HG02938 (cell line): ENCODE measurements around the gene RBM20.

ENCODE experiments used
- ATAC-seq: cut with Tn5 transposase; IDR thresholded peaks from one replicate; pipeline ENCODE4 v1.9.1; 2021; ENCODE audit warnings: mild to moderate bottlenecking, moderate library complexity; ENCODE audit not compliant: unreplicated experiment

The RBM20 gene

DNA sequence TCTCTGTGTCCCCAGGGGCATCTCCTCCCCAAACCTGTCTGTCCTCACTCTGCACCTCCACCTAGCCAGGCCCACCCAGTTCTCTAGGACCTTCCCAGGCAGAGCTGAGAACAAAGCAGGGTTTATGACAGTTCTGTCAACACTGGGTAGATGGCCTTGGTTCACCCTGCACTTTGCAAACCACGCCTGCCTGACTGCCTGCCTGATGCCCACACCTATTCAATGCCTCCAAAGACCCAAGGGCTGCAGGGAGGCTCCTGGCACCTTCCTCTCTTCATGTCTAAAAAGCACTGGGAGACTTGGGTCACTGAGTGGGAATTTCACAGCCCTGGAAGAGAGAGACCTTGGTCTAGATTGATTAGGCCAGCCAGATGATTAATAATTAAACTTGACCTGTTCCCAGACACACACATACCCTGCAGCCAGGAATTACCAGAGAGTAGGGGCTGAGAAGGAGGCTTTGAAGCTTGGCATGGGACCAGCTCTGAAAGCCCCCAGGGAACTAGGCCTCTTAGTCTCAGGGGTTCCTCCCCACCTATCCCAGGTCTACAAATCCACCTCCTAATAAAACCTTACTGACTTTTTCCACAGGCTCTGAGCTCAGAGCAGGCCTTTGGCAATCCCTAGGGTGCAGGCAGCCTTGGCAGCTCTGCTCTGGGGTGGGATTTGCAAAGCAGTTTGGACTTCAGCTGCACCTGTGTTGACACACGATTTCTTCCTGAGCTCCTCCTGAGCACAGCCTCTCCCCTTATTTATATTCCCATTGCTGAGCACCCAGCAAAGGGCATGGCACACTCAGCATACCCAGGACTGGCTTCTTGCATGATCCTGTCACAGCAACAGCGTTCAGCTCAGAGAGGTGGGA lies 201.9 kb downstream of the RBM20 start:
- no peak for ATAC-seq

GRCh38 chr10:110847374-110847773 lies 203.2 kb downstream of the RBM20 start:
- ATAC-seq: no peak

DNA sequence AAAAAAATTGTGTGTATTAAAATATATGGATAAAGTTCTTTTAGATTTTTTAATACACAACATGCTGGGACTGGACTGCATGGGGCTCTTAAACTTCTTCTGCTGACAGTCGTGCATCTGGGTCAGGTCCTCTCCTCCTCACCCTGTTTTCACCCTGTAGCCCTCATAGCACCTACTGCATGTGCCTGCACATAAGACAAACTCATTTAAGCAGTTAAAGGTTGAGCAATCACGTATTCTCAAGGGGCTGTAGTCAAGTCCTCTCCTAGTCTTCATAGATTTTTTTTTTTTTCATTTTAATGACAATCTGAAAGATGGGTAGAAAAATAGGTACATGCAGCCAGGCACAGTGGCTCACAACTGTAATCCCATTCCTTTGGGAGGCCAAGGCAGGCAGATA lies 204.0 kb downstream of the RBM20 start:
- no peak for ATAC-seq

DNA sequence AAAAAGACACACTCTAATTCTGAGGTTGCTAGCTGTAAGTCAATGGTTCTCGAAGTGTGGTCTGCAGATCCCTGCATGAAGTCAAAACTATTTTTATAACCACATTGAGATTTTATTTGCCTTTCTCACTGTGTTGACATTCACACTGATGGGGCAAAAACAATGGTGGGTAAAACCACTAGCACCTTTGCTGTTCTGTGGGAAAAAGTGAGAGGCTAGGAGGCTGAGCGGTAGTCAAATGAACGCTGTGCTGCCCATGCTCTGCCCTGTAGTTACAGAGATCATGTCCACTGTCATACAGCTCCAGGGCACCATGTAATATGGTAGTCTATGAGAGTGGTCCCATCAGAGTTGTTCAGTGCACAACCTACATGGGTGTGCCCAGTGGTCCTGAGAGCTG lies 206.0 kb downstream of the RBM20 start:
- no peak for ATAC-seq

DNA sequence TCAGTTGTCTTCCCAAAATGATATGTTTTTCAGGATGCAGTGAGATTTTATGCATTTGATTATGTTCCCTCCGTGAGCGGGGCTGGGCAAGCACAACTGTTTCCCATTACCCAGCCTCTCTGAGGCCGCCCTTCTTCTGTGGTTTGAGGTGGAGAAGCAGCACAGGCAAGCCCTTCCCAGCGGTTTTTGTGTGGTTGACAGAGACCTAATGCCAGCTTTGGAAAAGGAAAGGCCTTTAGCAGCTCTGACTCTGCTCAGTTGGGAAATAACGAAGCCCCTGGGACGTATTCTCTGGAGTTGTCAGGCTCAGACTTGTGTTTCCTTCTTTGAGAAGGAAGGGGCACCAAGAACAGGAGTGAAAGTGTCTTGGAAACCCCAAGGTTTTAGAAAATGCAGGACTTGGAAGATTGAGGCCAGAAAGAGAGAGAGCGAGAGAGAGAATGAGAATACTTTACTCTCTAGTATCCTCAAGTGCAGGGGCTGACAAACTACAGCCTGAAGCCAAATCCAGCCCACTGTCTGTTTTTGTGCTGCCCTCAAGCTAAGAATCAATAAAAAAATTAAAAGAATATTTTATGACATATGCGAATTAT lies 207.0 kb downstream of the RBM20 start:
- no peak for ATAC-seq

DNA sequence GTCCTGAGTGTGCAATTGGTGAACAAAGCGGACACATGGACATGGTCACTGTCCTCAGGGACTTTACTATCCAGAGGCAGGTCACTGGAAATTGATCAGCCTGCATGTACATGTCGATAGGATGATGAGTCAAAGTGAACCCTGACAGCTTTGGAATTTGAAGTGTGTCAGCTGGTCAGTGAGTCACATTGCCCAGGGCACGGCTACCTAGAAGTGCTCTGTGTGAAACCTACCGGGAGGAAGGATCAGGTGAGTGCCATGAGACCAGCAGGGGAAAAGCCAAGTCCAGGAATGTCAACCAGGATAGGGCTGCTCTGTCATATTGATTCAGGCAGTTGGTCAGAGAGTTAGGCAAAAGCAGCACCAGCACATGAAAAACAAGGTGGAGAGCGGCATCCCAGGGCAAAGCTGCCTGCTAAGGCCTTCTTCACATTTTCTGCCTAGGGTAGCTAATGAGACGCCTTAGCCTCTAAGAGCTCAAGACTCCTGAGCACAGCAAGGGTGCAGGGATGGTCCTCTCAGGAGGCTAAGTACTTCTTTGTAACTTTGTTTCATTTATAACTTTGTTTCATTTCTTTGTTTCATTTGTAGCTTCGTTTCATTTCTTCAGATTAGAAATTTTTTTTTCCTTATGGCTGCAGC lies 208.2 kb downstream of the RBM20 start:
- no peak for ATAC-seq

- ATAC-seq: no peak
Measured at GRCh38 chr10:110852947-110853346, 208.8 kb downstream of the RBM20 start.

DNA sequence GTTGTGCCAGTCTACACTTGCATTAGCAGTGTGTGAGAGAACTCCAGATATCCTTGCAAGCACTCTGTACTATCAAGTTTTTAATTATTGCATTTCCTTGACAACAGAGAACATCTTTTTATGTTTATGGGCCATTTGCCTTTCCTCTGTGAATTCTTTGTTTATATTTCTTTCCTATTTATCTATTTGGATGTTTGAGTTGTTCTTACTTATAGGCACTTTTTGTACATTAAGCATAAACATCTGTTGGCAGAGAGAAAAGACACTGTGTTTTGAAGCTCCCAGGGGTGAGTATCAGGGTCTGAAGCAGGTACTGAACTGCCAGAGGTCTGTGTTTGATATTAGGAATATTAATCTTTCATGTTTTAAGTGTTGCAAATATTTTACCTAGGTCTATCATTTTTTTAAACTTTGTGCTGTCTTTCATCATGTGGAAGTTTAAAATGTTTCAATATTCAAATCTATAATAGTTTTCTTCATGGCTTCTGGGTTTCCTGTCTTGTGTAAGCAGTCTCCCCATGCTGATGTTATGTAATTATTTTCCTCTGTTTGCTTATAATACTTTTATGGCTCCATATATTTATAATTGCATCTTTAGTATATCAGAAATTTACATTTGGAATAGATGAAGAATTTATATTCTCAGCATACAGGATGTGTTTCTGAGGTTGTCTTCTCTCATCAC lies 209.9 kb downstream of the RBM20 start:
- no peak for ATAC-seq

GRCh38 chr10:110857265-110858171 lies 213.4 kb downstream of the RBM20 start:
- ATAC-seq: peak; percentile 24

DNA sequence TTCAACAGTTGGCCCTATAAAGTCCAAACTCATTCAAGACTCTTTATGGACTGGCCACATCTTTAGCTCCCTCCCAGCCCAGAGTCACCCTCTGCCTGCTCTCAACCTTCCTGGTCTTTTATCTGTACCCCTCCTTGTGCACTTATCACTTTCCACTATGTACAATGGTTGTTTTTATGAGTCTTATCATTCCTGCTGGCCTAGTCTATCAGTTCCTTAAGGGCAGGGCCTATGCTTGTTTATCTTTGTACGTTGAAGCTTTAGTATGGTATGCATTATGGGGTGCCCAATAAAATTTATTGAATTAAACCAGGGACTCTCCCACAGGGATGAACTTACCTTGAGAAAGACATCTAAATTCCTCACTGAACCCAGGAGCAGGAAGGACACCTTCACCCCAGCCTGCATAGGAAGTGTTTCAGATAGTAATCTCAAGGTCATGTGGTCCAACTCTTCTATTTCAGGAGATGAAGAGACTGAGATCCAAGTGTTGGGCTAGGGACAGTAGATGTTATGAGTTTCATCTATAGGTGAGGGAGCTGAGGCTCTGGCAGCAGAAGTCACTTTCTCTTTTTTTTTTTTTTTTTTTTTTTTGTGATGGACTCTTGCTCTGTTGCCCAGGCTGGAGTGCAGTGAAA lies 214.3 kb downstream of the RBM20 start:
- ATAC-seq: no peak

GRCh38 chr10:110859206-110859972 lies 215.3 kb downstream of the RBM20 start:
- ATAC-seq: no peak

- no peak for ATAC-seq
Measured at GRCh38 chr10:110859973-110860376, 215.8 kb downstream of the RBM20 start.

DNA sequence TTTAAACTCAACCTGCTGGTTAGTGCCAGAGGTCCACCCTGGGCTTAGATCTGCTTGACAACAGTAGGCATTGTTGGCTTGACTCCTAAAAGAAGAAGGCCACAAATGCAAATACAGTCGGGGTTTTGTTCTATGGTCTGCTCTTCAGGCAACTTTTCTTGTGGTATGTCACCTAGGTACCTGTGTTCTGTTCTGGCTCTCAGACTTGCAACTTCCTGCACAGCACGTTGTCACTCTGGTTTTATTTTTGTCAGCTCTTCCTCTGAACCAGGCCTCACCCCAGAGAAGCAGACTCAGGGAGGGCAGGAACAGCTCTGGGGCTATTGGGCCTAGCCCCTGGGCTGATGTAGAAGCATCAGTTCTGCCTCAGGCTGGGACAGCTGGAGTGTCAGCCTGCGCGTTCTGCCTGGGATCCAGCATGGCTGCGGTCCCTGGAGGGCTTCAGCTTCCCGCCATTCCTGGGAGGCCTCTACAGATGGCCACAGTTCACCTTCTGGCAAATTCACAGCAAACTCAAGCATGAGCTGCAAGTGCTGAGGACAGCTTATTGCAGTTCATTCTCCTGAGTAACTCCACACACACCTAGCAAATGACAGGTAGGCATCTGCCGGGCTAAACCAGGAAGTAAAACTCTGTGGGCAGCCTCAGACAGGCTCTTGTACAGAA lies 216.6 kb downstream of the RBM20 start:
- peak; percentile 49 for ATAC-seq

GRCh38 chr10:110861476-110861875 lies 217.3 kb downstream of the RBM20 start:
- ATAC-seq: no peak

GRCh38 chr10:110861930-110862649 lies 218.0 kb downstream of the RBM20 start:
- ATAC-seq: no peak

DNA sequence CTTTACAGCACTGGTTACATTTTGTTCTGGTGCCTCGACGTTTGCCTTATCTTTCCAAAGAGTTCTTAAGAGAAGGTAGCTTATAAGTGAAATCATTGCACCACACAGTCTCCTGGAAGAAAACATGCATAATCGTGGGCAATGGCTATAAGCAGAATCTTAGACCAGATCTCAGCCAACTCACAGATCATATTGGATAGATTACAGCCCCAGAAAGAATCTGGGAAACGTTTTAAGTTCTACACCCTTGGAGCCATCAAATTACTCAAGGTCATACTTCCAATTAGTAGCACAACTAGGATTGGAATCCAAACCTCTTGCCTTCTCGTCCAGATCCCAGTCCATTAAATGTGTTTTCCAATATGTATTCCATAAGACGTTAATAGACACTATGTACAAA lies 218.8 kb downstream of the RBM20 start:
- ATAC-seq: no peak

DNA sequence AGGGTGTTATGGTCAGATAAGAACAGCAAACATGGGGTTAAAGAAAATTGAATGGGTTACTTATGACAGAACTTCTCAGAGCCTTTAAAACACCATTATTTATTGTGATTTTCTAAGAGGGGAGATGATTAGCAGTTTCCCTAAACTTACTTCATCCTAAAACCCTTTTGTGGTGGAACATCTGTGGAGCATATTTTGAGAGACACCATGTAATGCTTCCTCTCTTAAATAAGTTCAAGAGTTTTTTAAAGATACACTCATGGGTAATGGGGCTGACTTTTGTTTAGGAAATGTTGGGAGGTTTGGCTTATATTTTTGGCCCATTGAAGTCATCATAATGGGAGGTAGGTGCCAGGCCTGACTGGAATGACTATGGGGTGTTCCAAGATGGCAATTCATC lies 219.2 kb downstream of the RBM20 start:
- no peak for ATAC-seq

GRCh38 chr10:110863956-110864355 lies 219.8 kb downstream of the RBM20 start:
- ATAC-seq: no peak
